IPS DF 6.9 (cell line): ENCODE data around the gene COG3.

ENCODE experiments used
- DNase-seq: peaks from one replicate; pipeline ENCODE4 v3.0.0-alpha.2; 2013; ENCODE audit warnings: low read depth, low spot score
- H3K27ac ChIP-seq: one replicate; pipeline ENCODE4 v1.5.1; 2013; ENCODE audit warnings: low read length, control low read depth
- H3K27me3 ChIP-seq: 2 replicates; pipeline ENCODE4 v1.6.1; 2013; ENCODE audit warnings: mild to moderate bottlenecking, low read length; ENCODE audit not compliant: control insufficient read depth, insufficient read depth
- H3K36me3 ChIP-seq: 2 replicates; pipeline ENCODE4 v1.6.1; 2013; ENCODE audit warnings: low read length; ENCODE audit not compliant: control insufficient read depth, insufficient read depth
- H3K4me1 ChIP-seq: 2 replicates; pipeline ENCODE4 v1.6.1; 2013; ENCODE audit warnings: low read length; ENCODE audit not compliant: control insufficient read depth, insufficient read depth
- H3K4me3 ChIP-seq: 2 replicates; pipeline ENCODE4 v1.5.1; 2013; ENCODE audit warnings: mild to moderate bottlenecking, low read length
- H3K9me3 ChIP-seq: 2 replicates; pipeline ENCODE4 v1.6.1; 2013; ENCODE audit warnings: low read length, inconsistent platforms; ENCODE audit not compliant: control insufficient read depth, insufficient read depth
- WGBS: extraction: QIAGEN DNeasy Blood & Tissue Kit; methylation state at CpG from one replicate; pipeline ENCODE4 v1.1.7; 2013; ENCODE audit warnings: mixed read lengths, missing lambda C conversion rate; ENCODE audit not compliant: insufficient read length, insufficient coverage; 5-methylcytosine and 5-hydroxymethylcytosine counted together

COG3 gene

GRCh38 chr13:45542391-45542790, 77.7 kb downstream of the COG3 start:
- H3K27ac ChIP-seq, result no peak overlapping the region
- no peaks in the 10 kb centered on the region for H3K4me1 ChIP-seq
- no CpG with 5 or more reads among the region's 8 CpGs for WGBS
- no peak overlapping the region for H3K4me3 ChIP-seq
- H3K36me3 ChIP-seq, result no peaks in the 10 kb centered on the region
- H3K27me3 ChIP-seq, result no peaks in the 10 kb centered on the region
- DNase-seq, result no peak
- no peaks in the 10 kb centered on the region for H3K9me3 ChIP-seq

- H3K9me3 ChIP-seq, result no peaks in the 10 kb centered on the region
- DNase-seq, result no peak
Measured at GRCh38 chr13:45542878-45543277, 78.1 kb downstream of the COG3 start.

DNA sequence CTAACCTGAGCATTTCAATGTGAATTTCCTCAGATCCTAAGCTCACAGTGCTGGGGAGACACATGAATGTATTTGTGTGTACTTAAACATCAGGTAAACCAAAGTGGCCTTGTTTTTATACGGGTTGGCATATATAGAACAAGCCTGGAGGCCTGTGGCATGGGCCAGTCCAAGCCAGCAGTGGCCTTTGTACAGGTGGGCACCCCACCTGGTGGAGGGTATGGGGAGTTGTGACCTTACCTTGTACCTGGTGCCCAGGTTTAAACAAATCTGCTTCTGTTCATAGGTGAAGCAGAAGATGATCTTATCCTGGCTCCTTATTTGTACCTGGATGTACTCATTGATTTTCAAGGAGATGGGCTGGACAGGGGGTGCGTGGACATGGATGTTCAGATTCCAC, 79.8 kb downstream of the COG3 start:
- Histone ChIP-seq H3K4me3 (no peak overlapping the region), H3K4me1 (no peaks in the 10 kb centered on the region), H3K27me3 (no peaks in the 10 kb centered on the region), H3K9me3 (no peaks in the 10 kb centered on the region), H3K36me3 (no peaks in the 10 kb centered on the region), H3K27ac (no peak overlapping the region)
- no CpG with 5 or more reads among the region's 2 CpGs for WGBS
- no peak for DNase-seq

More at GRCh38 chr13:45542878-45543277, 78.1 kb downstream of the COG3 start:
- Histone ChIP-seq H3K36me3 (no peaks in the 10 kb centered on the region), H3K4me3 (no peak overlapping the region), H3K4me1 (no peaks in the 10 kb centered on the region), H3K27ac (no peak overlapping the region), H3K27me3 (no peaks in the 10 kb centered on the region)
- WGBS, result no CpG with 5 or more reads among the region's 5 CpGs

GRCh38 chr13:45545686-45546409, 81.1 kb downstream of the COG3 start:
- no CpG with 5 or more reads among the region's 6 CpGs for WGBS
- no peak for DNase-seq
- H3K4me1 ChIP-seq, result no peaks in the 10 kb centered on the region
- H3K27ac ChIP-seq, result no peak overlapping the region
- H3K9me3 ChIP-seq, result no peaks in the 10 kb centered on the region
- H3K36me3 ChIP-seq, result no peaks in the 10 kb centered on the region
- no peak overlapping the region for H3K4me3 ChIP-seq
- H3K27me3 ChIP-seq, result no peaks in the 10 kb centered on the region

DNA sequence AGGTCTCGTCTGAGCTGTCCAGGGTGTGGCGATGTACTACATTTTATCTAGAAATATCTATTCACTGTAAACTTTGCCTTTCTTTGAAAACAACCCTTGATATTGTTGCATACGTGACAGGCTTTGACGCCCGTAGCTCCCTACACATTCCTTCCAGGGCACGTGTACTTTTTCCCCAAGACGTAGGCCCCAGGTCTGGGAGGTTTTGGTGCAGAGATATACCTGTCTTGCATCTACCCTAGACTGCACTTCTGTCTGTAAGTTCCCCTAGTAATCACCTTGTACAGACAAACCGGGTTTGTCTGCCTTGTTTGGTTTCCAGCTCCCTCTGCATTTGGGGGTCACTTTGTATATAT, 81.6 kb downstream of the COG3 start:
- Histone ChIP-seq H3K9me3 (no peaks in the 10 kb centered on the region), H3K27ac (no peak overlapping the region), H3K36me3 (no peaks in the 10 kb centered on the region), H3K4me1 (no peaks in the 10 kb centered on the region), H3K27me3 (no peaks in the 10 kb centered on the region), H3K4me3 (no peak overlapping the region)
- no CpG with 5 or more reads among the region's 8 CpGs for WGBS
- no peak for DNase-seq

DNA sequence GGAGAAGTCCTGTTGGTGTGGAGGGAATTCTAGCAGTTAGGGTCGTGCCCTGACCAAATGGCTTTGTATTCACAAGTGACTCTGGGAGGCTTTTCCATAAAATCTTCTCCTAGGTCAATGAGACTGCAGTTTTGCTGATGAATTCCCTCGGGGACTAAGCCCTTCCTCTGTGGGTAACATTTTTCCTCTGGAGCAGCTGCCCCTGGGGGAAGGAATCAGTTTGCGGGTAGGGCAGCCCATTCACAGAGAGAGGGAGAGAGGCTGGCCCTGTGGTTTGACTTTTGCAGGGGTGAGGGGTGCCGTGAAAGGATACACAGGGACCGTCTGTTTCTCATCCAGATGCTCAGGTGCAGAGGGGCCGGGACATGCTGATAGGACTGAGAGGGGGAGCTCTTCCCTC, 83.5 kb downstream of the COG3 start:
- DNase-seq, result no peak
- Histone ChIP-seq H3K36me3 (no peaks in the 10 kb centered on the region), H3K4me1 (no peaks in the 10 kb centered on the region), H3K27me3 (no peaks in the 10 kb centered on the region), H3K9me3 (no peaks in the 10 kb centered on the region), H3K4me3 (no peak overlapping the region), H3K27ac (no peak overlapping the region)
- no CpG with 5 or more reads among the region's 6 CpGs for WGBS

GRCh38 chr13:45554604-45555109, 89.9 kb downstream of the COG3 start:
- H3K27ac ChIP-seq, result no peak overlapping the region
- no CpG with 5 or more reads among the region's 4 CpGs for WGBS
- no peak overlapping the region for H3K4me3 ChIP-seq
- H3K4me1 ChIP-seq, result no peaks in the 10 kb centered on the region
- no peak for DNase-seq
- no peaks in the 10 kb centered on the region for H3K27me3 ChIP-seq
- no peaks in the 10 kb centered on the region for H3K36me3 ChIP-seq
- no peaks in the 10 kb centered on the region for H3K9me3 ChIP-seq

DNA sequence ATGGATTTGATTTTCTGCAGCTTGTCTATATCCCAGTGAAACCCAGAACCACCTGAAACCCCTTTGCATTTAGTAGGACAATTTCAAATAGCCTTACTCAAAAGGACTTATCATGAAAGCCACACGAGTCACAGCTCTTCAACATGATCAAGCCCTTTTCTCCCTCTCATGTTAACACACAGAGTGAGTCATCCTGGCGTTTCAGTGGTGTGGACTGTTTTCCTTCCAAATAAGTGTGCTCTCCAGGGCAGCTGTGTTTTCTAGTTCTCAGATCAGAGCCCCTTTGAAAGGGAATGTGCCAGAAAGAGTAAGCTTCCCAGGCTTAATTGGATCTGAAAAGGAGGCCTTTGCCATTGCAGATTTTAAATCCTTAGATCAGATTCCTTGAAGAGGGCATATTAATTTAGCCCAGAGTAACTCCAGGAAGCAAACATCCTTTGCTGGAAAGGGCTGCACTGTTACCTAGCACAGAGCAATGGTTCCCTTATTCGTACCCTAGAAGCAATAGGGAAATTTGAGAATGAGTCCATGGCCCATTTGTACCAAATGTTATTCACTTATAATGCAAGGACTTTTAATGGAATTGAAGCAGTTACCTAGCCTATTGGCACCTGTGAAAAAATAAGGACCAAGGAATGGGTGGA, 99.5 kb downstream of the COG3 start:
- DNase-seq, result no peak
- no CpG with 5 or more reads among the region's 3 CpGs for WGBS

DNA sequence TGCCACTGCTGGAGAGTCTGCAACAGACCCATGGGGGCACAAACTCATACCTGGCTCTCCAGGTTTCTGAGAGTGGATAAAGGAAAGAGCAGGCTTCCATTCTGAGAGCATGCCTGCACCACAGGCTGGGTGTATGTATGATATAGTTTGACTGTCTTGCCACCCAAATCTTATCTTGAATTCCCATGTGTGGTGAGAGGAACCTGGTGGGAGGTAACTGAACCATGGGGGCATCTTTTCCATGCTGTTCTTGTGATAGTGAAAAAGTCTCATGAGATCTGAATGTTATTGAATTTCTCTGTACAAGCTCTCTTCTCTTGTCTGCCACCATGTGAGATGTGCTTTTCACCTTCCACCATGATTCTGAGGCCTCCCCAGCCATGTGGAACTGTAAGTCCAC, 100.6 kb downstream of the COG3 start:
- no peaks in the 10 kb centered on the region for H3K27me3 ChIP-seq
- H3K4me3 ChIP-seq, result no peak overlapping the region
- H3K9me3 ChIP-seq, result no peaks in the 10 kb centered on the region; the same call in 1 of the 2 replicates
- H3K4me1 ChIP-seq, result peaks cover 2% of the 10 kb centered on the region; the same call in 1 of the 2 replicates
- no peak overlapping the region for H3K27ac ChIP-seq
- no peak for DNase-seq
- H3K36me3 ChIP-seq, result no peaks in the 10 kb centered on the region

More for the DNA sequence above, 99.5 kb downstream of the COG3 start:
- H3K27me3 ChIP-seq, result no peaks in the 10 kb centered on the region
- no peak overlapping the region for H3K27ac ChIP-seq
- no peaks in the 10 kb centered on the region; the same call in 1 of the 2 replicates for H3K9me3 ChIP-seq
- H3K36me3 ChIP-seq, result no peaks in the 10 kb centered on the region
- H3K4me3 ChIP-seq, result no peak overlapping the region
- H3K4me1 ChIP-seq, result peaks cover 2% of the 10 kb centered on the region; the same call in 1 of the 2 replicates

- Histone ChIP-seq H3K27ac (no peak overlapping the region), H3K4me3 (no peak overlapping the region), H3K9me3 (peaks cover 3% of the 10 kb centered on the region; the same call in 1 of the 2 replicates), H3K36me3 (no peaks in the 10 kb centered on the region), H3K4me1 (no peaks in the 10 kb centered on the region), H3K27me3 (no peaks in the 10 kb centered on the region)
- no CpG with 5 or more reads among the region's 16 CpGs for WGBS
- no peak for DNase-seq
Measured at GRCh38 chr13:45575146-45575829, 110.5 kb downstream of the COG3 start.
